Fibroblast of villous mesenchyme (primary cell): ENCODE measurements around the gene OR10G8. TPM values are rescaled to one million over a fixed set of nuclear protein-coding genes. Genes with fewer than 3 reads are reported as not detected.
"Not testable (repeated sequence)": the region's sequence is repeated elsewhere in the genome, so short reads cannot be mapped to it uniquely, and the experiment has no call there.

Experiments used
- DNase-seq: peaks from one replicate; pipeline ENCODE4 v3.0.0-alpha.2; 2010; ENCODE audit warnings: low read depth
- H3K4me3 ChIP-seq: 2 replicates; pipeline ENCODE4 v1.5.1; 2011; ENCODE audit warnings: low read depth, mild to moderate bottlenecking, low read length
- total RNA-seq: library from RNA; depleted of rRNA; stranded (reverse); fragments of >200 nt; gene quantifications from 2 replicates; pipeline ENCODE4 v1.2.3, GENCODE V29; 2012
- TF ChIP-seq, protein P1 (sequence below): IDR thresholded peaks from 2 replicates; pipeline ENCODE4 v1.5.1; 2012; ENCODE audit warnings: low read depth, mild to moderate bottlenecking, low read length; ENCODE audit not compliant: insufficient read depth

The OR10G8 gene, protein sequence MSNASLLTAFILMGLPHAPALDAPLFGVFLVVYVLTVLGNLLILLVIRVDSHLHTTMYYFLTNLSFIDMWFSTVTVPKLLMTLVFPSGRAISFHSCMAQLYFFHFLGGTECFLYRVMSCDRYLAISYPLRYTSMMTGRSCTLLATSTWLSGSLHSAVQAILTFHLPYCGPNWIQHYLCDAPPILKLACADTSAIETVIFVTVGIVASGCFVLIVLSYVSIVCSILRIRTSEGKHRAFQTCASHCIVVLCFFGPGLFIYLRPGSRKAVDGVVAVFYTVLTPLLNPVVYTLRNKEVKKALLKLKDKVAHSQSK
- not detected in 2 replicates for total RNA-seq

DNA sequence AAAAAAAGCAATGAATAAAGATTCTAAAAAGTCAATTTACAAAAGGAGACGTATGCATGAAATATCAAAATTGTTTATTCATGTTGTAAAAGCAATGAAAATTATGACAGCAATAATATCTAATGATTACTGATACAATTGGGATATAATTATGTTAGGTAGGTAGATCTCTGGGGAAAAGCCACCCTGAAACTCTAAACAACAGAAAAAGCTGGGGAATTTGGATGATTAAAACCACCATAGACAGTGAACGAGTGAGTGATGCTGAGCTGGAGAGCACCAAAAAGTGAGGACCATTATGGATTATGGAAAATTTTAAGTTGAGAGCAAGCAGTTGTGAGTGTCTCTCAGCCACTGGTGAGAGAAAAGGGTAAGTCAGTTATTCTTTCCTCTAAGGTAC lies at the start of gene OR10G8:
OR10G8 (plus strand) TSS at position 301 of the 400 bp plus-strand sequence. CDS start 2,825 bp downstream, outside the sequence.
- no peak for DNase-seq
- H3K4me3 ChIP-seq, result no peak within 1 kb of the TSS
- TF ChIP-seq, protein P1, sequence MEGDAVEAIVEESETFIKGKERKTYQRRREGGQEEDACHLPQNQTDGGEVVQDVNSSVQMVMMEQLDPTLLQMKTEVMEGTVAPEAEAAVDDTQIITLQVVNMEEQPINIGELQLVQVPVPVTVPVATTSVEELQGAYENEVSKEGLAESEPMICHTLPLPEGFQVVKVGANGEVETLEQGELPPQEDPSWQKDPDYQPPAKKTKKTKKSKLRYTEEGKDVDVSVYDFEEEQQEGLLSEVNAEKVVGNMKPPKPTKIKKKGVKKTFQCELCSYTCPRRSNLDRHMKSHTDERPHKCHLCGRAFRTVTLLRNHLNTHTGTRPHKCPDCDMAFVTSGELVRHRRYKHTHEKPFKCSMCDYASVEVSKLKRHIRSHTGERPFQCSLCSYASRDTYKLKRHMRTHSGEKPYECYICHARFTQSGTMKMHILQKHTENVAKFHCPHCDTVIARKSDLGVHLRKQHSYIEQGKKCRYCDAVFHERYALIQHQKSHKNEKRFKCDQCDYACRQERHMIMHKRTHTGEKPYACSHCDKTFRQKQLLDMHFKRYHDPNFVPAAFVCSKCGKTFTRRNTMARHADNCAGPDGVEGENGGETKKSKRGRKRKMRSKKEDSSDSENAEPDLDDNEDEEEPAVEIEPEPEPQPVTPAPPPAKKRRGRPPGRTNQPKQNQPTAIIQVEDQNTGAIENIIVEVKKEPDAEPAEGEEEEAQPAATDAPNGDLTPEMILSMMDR, result no peak

DNA sequence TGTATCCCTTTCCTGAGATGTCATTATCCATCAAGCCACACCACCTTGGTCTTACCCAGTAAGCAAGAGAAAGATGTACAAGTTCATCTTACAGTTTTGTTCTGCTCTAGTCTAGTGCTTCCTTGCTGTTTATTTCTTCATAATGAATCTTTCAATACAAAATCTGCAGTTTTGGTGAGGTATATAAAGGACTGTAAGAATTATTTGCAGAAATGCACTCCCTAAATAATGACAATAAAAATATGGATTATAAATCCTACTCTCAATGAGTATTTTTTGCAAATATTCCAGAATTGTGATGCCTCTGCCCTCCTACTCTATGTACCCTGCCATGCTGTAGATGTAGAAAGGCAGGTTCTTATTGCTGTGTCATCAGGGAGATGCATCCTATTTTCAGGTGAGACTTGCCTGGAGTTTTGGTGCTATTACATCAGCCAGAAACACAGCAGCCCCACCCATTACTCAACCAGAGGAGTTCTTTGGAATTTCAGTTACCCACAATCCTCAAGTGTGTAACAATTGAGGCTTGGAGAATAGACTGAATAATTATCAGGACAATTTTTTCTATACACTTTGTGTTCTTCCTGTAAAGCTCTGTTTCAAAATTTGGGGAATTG lies 48.8 kb upstream of the OR10G8 start, which contains the start of gene OR10S1:
OR10S1 (minus strand) TSS at position 51 of the 617 bp plus-strand sequence. CDS start 117 bp downstream, outside the sequence.
- DNase-seq, result no peak
- TF ChIP-seq, protein P1, result no peak
- no peak within 1 kb of the TSS for H3K4me3 ChIP-seq

DNA sequence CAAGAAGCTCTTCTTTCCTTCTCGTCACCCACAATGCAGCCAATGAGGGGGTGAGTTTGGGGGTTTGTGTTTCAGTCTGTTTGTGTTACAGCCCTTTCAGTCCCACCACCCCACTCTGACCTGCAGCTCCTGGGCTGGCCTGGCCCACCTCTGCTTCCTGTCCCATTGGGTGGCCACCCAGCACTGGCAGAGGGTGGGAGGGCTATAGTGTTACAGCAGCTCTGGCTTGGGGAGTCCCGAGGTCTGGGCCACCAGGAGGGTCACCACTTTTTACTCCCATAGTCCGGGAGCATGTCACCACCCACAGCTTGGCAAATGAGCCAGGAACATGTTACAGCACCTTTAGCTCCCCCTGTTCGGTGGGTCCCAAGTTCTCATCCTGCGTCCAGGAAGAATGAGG lies 47.3 kb upstream of the OR10G8 start:
- no peak for DNase-seq
- TF ChIP-seq, protein P1, result no peak
- H3K4me3 ChIP-seq, result no peak overlapping the region

DNA sequence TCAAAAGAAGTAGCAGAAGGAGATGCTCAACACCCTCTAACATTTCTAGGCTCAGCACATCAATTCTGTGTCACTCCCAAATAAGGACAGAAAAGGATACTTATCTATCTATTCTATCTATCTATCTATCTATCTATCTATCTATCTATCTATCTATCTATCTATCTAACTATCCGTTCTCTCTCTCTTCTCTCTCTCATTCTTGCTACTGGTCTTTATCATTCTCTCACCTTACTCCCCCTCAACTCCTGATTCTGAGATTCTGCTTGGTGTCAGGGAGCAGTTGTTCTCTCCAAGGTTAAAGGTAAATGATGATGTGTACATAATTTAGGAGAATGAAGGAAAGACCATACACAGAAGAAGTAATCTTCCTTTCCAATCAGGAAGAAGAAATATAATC lies 31.5 kb upstream of the OR10G8 start, which contains the start of gene OR10G6:
OR10G6 (minus strand) TSS at position 43 of the 400 bp plus-strand sequence; CDS start at position 43, 0 bp downstream.
- no peak within 1 kb of the TSS for H3K4me3 ChIP-seq
- DNase-seq, result no peak
- TF ChIP-seq, protein P1, result no peak

DNA sequence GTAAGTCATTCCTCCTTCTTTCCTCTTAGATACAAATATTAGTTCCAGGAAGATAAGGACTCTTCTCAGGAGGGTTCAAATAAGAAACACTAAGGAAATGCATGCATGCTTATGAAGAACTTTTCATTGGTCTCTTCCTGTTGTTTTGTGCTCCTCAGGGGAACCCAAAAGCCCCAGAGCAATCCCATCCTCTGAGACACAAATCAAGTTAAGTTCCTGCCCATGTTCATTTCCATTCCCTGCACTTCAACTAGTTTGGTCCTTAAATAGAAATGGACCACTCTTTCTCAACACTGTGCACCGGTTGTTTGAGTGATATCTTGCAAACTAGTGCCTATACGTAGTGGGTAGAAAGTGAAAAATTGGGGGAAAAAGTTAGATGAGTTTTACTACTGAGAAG lies 13.9 kb upstream of the OR10G8 start, which contains the start of gene OR10G4:
OR10G4 (plus strand) TSS at position 301 of the 400 bp plus-strand sequence. CDS start 2,578 bp downstream, outside the sequence.
- H3K4me3 ChIP-seq, result no peak within 1 kb of the TSS
- TF ChIP-seq, protein P1, result no peak
- no peak for DNase-seq

DNA sequence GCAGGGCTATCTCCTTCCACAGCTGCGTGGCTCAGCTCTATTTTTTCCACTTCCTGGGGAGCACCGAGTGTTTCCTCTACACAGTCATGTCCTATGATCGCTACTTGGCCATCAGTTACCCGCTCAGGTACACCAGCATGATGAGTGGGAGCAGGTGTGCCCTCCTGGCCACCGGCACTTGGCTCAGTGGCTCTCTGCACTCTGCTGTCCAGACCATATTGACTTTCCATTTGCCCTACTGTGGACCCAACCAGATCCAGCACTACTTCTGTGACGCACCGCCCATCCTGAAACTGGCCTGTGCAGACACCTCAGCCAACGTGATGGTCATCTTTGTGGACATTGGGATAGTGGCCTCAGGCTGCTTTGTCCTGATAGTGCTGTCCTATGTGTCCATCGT lies 10.8 kb upstream of the OR10G8 start:
- not testable (repeated sequence) for DNase-seq, H3K4me3 ChIP-seq

DNA sequence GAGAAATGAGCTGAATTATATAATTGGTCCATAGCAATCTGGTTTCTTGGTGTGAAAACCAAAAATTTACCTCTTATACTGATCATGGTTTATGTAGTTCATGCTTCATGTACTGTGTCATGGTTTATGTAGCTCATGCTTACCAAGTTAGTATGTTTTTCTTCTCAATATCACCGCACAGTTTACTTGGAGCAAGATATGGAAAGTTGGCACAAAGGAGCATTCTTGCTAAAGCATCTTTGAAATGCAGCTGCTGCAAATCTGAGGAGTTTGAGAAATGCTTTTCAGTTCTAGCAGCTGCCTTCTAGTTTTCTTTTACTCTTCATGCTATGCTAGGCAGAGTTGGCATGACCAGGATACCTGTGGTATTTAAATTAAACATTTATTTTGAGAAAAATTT lies 10.1 kb downstream of the OR10G8 start:
- TF ChIP-seq, protein P1, result no peak
- no peak overlapping the region for H3K4me3 ChIP-seq
- no peak for DNase-seq
